GM18873 (cell line): Measurements from ENCODE around the gene RSPH9.
"Not testable (repeated sequence)": the region's sequence is repeated elsewhere in the genome, so short reads cannot be mapped to it uniquely, and the experiment has no call there.

Source experiments
- ATAC-seq: cut with Tn5 transposase; IDR thresholded peaks from one replicate; pipeline ENCODE4 v1.9.1; 2021; ENCODE audit warnings: mild to moderate bottlenecking, moderate library complexity, moderate number of reproducible peaks; ENCODE audit not compliant: unreplicated experiment, low FRiP score

The RSPH9 gene

DNA sequence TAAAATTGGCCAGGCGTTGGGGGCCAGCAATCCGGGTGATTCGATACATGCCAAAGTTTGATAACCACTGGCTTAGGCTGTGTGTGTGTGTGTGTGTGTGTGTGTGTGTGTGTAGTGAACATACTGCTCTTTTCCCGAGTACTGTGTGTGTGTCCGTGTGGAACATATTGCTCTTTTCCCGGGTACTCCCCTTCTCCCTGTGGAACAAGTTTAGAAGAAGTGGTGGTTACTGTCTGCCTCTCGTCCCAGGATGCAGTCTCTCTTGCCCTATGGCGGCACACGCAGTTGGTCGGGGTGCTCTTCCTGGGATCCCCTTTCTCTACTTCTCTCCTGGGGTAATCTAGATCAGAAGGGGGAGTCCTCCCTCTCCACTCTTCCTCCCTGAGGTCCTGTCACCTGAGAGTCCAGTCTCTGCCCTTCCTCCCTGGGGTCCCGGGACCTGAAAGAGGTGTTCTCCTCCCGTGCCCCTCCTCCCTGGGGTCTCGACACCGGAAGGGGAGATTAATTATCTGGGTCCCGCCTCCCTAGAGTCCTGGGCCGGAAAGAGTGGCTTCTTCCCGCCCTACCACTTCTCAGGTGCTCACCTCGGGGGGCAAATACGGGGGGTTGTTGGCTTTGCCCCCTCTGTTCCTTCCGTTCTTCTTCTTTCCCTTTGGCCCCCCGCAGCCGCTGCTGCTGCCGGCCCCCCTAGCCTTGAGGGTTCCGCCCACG, 16.3 kb upstream of the RSPH9 start:
- no peak for ATAC-seq

DNA sequence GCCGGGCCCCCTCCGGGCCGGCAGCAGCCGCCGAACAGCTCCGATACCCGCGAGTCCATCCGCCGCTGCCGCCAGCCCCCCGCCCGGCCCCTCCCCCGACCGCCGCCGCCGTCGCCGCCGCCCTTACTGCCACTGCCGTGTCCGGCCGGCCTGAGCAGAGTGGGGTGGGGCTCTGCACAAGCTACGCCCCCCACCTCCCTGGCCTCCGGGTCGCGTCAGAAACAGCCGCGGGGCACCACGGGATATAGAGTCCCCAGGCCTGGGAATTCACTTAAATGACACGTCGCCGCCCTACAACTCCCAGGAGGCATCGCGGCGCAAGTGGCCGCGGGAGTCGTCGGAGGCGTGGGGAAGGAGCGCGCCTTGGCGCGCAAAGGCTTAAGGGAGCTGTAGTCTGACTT, 15.7 kb upstream of the RSPH9 start, which contains the start of gene GTPBP2:
Gene GTPBP2 (minus strand): TSS at position 161 of the 401 bp plus-strand sequence. CDS start 102 bp downstream, at position 59.
- ATAC-seq: peak; percentile 65

- peak; percentile 68 for ATAC-seq
These were observed 15.1 kb upstream of the RSPH9 start for GRCh38 chr6:43629505-43630300.

DNA sequence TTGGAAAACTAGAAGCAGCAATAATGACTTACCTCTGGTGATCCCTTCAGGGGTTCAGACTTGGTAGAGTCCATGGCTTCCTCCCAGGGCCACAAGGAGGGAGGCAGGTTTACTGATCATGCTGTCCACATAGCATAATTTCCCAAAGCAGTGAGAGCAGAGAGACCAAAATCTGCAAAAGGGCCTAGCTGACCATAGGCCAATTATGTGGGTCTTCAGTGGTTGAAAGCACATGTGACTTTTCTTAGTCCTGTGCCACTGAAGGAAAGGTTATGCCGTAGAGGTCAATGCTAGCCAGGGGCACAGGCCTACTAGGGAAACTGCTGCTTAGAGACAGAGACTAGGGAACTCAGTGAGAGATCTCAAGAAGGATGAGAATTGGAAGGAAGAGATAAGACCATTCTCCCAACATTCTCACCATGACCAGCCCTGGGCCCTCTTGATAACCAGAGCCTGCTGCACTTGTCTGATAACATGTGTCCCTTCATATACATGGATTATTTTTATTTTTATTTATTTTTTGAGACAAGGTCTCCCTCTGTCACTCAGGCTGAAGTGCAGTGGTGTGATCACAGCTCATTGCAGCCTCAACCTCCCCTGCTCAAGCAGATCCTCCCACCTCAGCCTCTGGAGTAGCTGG, 13.7 kb upstream of the RSPH9 start:
- no peak for ATAC-seq

- not testable (repeated sequence) for ATAC-seq
These were observed 11.8 kb upstream of the RSPH9 start for GRCh38 chr6:43633002-43633401.

GRCh38 chr6:43634702-43635303, 10.0 kb upstream of the RSPH9 start:
- ATAC-seq: no peak

DNA sequence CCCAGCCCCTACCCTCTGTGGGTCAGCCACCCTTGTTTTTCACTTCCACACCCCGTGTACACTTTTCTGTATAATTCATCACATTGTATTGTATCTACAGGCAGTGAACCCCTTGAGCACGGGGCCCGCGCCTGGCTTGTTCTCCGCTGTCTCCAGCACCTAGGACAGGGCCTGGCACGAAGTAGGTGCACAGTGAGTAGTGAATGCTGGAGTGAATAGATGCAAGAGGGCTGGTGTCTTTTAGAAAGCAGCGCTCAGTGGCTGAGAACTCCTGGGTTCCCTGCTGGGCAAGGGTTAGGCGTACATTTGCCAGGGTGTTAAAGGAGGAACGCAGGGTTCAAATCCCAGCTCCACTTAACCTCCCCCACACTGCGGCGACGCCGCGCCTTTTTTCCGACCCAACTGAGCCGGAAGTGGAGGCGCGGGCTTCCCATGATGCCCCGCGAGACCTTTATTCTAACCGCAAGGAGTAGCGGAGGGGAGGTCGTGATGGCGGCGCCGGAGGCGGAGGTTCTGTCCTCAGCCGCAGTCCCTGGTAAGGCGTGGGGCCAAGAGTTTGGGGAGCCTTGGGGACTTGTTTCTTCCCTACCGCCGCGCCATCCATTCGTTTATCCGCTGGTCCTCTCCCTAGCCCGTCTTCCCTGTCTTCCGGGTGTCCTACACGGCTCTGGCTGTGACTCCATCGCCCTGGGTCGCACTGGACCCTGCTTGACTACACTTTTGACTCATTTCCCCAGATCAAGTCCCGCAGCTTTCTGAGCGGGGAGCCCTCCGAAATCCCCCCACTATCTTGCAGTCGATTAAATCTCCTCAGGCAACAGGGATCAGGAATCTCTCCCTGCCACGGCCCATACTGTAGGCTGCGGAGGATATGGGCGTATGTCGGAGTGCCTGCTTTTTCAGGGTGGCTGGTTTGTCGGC, 9.2 kb upstream of the RSPH9 start, which contains the start of gene MAD2L1BP:
Gene MAD2L1BP (plus strand): TSS at position 454 of the 921 bp plus-strand sequence. CDS start 36 bp downstream, at position 490.
- peak; percentile 62 for ATAC-seq

GRCh38 chr6:43636308-43636659, 8.6 kb upstream of the RSPH9 start:
- no peak for ATAC-seq

GRCh38 chr6:43639984-43640800, 4.6 kb upstream of the RSPH9 start:
- ATAC-seq: no peak

- no peak for ATAC-seq
These were observed 753 bp downstream of the RSPH9 start for GRCh38 chr6:43645613-43645964.

DNA sequence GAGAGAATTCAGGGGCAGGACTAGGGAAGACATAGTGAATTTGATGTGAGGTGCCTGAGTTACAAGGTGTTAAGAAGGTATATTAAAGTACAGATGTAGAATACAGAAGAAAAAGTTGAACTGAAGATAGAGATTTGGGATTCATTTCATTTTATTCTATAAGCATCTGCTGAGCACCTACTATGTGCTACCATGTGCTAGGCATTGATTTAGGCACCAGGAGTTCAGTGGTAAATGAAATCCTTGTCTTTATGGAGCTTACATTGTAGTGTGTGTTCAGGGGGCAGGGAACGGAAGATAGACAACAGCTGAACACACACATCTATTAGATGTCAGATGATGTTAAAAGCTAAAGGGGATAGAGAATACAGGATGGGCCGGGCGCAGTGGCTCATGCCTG, 2.8 kb downstream of the RSPH9 start:
- ATAC-seq: no peak

- ATAC-seq: no peak
These were observed 3.4 kb downstream of the RSPH9 start for GRCh38 chr6:43648248-43648647.

DNA sequence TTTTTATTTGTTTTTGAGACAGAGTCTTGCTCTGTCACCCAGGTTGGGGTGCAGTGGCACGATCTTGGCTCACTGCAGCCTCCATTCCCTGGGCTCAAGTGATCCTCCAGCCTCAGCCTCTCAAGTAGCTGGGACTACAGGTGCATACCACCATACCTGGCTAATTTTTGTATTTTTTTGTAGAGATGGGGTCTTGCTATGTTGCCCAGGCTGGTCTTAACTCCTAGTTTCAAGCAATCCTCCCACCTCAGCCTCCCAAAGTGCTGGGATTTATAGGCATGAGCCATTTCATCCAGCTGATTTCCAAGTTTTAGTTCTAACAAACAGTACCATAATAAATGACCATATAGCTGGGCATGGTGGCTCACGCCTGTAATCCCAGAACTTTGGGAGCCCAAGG, 8.0 kb downstream of the RSPH9 start:
- not testable (repeated sequence) for ATAC-seq

DNA sequence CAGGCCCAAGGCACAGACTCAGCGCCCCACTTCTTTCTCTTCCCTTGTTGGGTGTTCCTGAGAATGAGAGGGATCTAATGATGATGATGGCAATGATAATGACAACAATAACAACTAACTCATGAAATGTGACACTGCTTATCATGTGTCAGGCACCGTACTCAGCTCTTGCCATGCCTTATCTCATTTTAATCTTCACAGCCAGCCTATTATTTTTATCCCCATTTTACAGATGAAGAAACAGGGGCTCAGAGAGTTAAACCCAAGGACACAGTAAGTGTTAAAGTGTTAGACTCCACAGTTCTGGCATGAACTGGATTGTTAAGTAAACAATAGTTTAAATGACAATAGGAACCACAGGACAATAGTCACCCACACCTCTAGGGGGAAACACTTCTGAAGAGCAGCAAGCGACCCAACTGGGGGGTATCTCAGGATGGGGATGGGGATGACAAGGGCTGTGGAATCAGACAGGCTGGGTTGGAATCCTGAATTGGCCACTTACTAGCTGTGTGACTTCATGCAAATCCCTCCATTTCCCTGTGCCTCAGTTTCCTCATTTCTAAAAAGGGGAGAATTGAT, 12.5 kb downstream of the RSPH9 start:
- ATAC-seq: no peak

DNA sequence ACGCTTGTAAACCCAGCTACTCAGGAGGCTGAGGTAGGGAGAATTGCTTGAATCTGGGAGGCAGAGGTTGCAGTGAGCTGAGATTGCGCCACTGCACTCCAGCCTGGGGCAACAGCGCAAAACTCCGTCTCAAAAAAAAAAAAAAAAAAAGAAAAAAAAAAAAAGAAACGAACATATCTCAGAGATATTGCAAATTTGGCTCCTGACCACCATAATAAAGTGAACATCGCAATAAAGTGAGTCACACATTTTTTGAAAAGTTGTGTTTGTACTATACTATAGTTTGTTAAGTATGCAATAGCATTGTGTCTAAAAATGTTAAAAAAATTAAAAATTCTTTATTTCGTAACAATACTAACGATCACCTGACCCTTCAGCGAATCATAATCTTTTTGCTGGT, 13.3 kb downstream of the RSPH9 start:
- no peak for ATAC-seq

DNA sequence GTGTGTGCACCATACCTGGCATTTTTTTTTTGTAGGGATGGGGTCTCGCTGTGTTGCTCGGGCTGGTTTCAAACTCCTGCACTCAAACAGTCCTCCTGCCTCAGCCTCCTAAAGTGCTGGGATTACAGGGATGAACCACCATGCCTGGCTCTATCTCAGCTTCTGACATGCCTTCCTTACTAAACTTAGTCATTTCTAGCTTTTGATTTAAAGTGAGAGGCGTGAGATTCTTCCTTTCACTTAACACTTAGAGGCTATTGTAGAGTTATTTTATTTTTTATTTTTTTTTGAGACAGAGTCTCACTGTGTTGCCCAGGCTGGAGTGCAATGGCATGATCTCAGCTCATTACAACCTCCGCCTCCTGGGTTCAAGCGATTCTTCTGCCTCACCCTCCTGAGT, 18.1 kb downstream of the RSPH9 start:
- ATAC-seq: not testable (repeated sequence)

DNA sequence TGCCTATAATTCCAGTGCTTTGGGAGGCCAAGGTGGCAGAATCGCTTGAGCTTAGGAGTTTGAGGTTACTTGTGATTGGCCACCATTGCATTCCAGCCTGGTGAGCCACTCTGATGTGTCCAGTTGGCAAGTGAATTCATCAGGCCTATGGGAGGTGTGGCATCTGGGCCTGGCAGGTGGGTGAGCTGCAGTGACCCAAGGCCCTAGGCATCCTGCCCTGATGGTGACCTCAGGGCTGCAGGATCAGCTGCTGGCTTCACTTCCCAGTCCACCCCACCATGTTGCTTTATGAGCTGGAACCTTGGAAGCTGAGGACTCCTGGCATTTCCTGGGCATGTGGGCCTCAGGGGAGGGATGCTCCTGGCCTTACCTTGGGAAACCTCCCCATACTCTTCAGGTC, 20.5 kb downstream of the RSPH9 start:
- ATAC-seq: no peak

DNA sequence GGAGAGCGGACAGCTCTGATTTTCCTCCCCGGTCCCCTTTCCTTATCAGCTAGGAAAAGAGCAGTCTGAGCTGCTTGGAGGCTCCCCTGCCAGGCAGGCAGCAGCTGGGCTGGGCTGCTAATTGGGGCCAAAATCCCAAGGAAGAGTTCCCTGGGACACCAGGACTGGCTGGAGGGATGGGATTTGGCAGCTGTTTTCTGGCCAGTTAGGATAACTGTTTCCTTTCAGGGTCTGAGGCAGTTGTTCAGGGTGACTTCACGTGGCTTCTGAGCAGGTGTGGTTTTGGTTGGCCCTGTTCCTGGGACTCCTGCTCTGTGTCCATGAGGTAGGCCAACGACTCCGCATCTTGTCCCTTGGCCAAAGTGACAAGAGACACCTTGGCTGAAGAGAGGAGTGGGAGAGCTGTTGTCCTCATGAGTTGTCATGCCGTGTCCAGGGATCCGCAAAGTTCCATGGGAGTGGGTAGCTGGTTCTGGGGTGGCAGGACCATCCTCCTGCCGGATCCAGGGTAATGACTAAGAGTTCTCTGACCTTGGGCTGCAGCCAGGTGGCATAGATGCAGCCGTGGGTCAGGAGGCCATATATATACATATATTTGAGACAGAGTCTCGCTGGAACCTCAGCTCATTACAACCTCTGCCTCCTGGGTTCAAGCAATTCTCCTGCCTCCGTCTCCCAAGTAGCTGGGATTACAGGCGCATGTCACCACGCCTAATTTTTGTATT, 21.5 kb downstream of the RSPH9 start:
- no peak for ATAC-seq
